Measurements from ENCODE around the gene HAUS5.
A peak's percentile ranks its signal among the peaks of the same experiment; 100 is the strongest.

The HAUS5 gene

GRCh38 chr19:35608251-35608650 is 4.3 kb upstream of the HAUS5 start:
- DNase-seq (ENCODE audit: low read depth in 2 of 2), result no peak

- DNase-seq (ENCODE audit: low read depth in 2 of 2), result no peak
These were observed 2.6 kb upstream of the HAUS5 start for GRCh38 chr19:35609851-35610353.

GRCh38 chr19:35612224-35612558 is 344 bp upstream of the HAUS5 start:
- no peak for DNase-seq (ENCODE audit: low read depth in 2 of 2)

- no peak for DNase-seq (ENCODE audit: low read depth in 2 of 2)
These were observed 1.0 kb downstream of the HAUS5 start for GRCh38 chr19:35613574-35613973.

GRCh38 chr19:35615036-35615435 is 2.5 kb downstream of the HAUS5 start:
- DNase-seq (ENCODE audit: low read depth in 2 of 2), result no peak

- no peak for DNase-seq (ENCODE audit: low read depth in 2 of 2)
These were observed 6.3 kb downstream of the HAUS5 start for GRCh38 chr19:35618857-35619256.

- DNase-seq (ENCODE audit: low read depth in 2 of 2), result no peak
These were observed 6.9 kb downstream of the HAUS5 start for GRCh38 chr19:35619290-35619923.

GRCh38 chr19:35620001-35620400 is 7.5 kb downstream of the HAUS5 start:
- no peak for DNase-seq (ENCODE audit: low read depth in 2 of 2)

- no peak for DNase-seq (ENCODE audit: low read depth in 2 of 2)
These were observed 9.2 kb downstream of the HAUS5 start for GRCh38 chr19:35621708-35622107.

- no peak for DNase-seq (ENCODE audit: low read depth in 2 of 2)
These were observed 10.2 kb downstream of the HAUS5 start for GRCh38 chr19:35622750-35623149.

GRCh38 chr19:35623327-35624010 is 10.9 kb downstream of the HAUS5 start:
- no peak for DNase-seq (ENCODE audit: low read depth in 2 of 2)

GRCh38 chr19:35628264-35628564 is 15.7 kb downstream of the HAUS5 start:
- no peak for DNase-seq (ENCODE audit: low read depth in 2 of 2)

GRCh38 chr19:35628565-35629331 is 16.2 kb downstream of the HAUS5 start, which contains the start of gene RBM42:
Gene RBM42 (plus strand): TSS chr19:35629036. CDS start chr19:35629154, 118 bp downstream.
- DNase-seq (ENCODE audit: low read depth in 2 of 2), result peak; percentile 98

- DNase-seq (ENCODE audit: low read depth in 2 of 2), result no peak
These were observed 16.7 kb downstream of the HAUS5 start for GRCh38 chr19:35629332-35629633.

GRCh38 chr19:35633727-35634440 is 21.3 kb downstream of the HAUS5 start:
- no peak for DNase-seq (ENCODE audit: low read depth in 2 of 2)

GRCh38 chr19:35636651-35637050 is 24.1 kb downstream of the HAUS5 start:
- no peak for DNase-seq (ENCODE audit: low read depth in 2 of 2)

- no peak for DNase-seq (ENCODE audit: low read depth in 2 of 2)
These were observed 24.6 kb downstream of the HAUS5 start for GRCh38 chr19:35637165-35637564.

- DNase-seq (ENCODE audit: low read depth in 2 of 2), result no peak
These were observed 26.7 kb downstream of the HAUS5 start for GRCh38 chr19:35639321-35639639.

GRCh38 chr19:35639863-35640262 is 27.3 kb downstream of the HAUS5 start:
- DNase-seq (ENCODE audit: low read depth in 2 of 2), result no peak

GRCh38 chr19:35641515-35642151 is 29.1 kb downstream of the HAUS5 start, which contains the start of gene ETV2:
Gene ETV2 (plus strand): TSS chr19:35641745. CDS start chr19:35642461, 716 bp downstream.
- no peak for DNase-seq (ENCODE audit: low read depth in 2 of 2)

- no peak for DNase-seq (ENCODE audit: low read depth in 2 of 2)
These were observed 29.8 kb downstream of the HAUS5 start for GRCh38 chr19:35642312-35642711.

- no peak for DNase-seq (ENCODE audit: low read depth in 2 of 2)
These were observed 30.3 kb downstream of the HAUS5 start for GRCh38 chr19:35642798-35643254.
